GM12873 (cell line): ENCODE measurements around the gene GAGE12G.
"Not testable (repeated sequence)": the region's sequence is repeated elsewhere in the genome, so short reads cannot be mapped to it uniquely, and the experiment has no call there.

Source experiments
- TF ChIP-seq, protein P1 (sequence below): IDR thresholded peaks from 2 replicates; pipeline ENCODE4 v1.5.1; 2012; ENCODE audit warnings: low read depth, mild to moderate bottlenecking, moderate library complexity, low read length, control low read depth; ENCODE audit not compliant: insufficient read depth; ENCODE audit errors: missing control alignments

The GAGE12G gene, protein sequence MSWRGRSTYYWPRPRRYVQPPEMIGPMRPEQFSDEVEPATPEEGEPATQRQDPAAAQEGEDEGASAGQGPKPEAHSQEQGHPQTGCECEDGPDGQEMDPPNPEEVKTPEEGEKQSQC

DNA sequence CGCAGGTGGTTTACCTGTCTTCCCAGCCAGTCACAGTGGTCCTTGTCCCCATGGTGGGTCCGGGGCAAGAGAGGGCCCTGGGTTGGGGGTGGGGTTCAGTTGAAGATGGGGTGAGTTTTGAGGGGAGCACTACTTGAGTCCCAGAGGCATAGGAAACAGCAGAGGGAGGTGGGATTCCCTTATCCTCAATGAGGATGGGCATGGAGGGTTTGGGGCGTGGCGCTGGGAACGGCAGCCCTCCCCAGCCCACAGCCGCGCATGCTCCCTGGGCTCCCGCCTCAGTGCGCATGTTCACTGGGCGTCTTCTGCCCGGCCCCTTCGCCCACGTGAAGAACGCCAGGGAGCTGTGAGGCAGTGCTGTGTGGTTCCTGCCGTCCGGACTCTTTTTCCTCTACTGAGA lies at the start of gene GAGE12G:
Gene GAGE12G, plus strand, starts transcription at position 301 of the 400 bp plus-strand sequence. CDS start 1,155 bp downstream, outside the sequence.
- TF ChIP-seq, protein P1, sequence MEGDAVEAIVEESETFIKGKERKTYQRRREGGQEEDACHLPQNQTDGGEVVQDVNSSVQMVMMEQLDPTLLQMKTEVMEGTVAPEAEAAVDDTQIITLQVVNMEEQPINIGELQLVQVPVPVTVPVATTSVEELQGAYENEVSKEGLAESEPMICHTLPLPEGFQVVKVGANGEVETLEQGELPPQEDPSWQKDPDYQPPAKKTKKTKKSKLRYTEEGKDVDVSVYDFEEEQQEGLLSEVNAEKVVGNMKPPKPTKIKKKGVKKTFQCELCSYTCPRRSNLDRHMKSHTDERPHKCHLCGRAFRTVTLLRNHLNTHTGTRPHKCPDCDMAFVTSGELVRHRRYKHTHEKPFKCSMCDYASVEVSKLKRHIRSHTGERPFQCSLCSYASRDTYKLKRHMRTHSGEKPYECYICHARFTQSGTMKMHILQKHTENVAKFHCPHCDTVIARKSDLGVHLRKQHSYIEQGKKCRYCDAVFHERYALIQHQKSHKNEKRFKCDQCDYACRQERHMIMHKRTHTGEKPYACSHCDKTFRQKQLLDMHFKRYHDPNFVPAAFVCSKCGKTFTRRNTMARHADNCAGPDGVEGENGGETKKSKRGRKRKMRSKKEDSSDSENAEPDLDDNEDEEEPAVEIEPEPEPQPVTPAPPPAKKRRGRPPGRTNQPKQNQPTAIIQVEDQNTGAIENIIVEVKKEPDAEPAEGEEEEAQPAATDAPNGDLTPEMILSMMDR, result not testable (repeated sequence)

DNA sequence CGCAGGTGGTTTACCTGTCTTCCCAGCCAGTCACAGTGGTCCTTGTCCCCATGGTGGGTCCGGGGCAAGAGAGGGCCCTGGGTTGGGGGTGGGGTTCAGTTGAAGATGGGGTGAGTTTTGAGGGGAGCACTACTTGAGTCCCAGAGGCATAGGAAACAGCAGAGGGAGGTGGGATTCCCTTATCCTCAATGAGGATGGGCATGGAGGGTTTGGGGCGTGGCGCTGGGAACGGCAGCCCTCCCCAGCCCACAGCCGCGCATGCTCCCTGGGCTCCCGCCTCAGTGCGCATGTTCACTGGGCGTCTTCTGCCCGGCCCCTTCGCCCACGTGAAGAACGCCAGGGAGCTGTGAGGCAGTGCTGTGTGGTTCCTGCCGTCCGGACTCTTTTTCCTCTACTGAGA lies 38.3 kb upstream of the GAGE12G start, which contains the start of gene GAGE12C:
Gene GAGE12C, plus strand, starts transcription at position 301 of the 400 bp plus-strand sequence. CDS start 1,155 bp downstream, outside the sequence.
- TF ChIP-seq, protein P1, result not testable (repeated sequence)

DNA sequence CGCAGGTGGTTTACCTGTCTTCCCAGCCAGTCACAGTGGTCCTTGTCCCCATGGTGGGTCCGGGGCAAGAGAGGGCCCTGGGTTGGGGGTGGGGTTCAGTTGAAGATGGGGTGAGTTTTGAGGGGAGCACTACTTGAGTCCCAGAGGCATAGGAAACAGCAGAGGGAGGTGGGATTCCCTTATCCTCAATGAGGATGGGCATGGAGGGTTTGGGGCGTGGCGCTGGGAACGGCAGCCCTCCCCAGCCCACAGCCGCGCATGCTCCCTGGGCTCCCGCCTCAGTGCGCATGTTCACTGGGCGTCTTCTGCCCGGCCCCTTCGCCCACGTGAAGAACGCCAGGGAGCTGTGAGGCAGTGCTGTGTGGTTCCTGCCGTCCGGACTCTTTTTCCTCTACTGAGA lies 28.8 kb upstream of the GAGE12G start, which contains the start of gene GAGE12D:
Gene GAGE12D, plus strand, starts transcription at position 301 of the 400 bp plus-strand sequence. CDS start 1,155 bp downstream, outside the sequence.
- TF ChIP-seq, protein P1, result not testable (repeated sequence)

DNA sequence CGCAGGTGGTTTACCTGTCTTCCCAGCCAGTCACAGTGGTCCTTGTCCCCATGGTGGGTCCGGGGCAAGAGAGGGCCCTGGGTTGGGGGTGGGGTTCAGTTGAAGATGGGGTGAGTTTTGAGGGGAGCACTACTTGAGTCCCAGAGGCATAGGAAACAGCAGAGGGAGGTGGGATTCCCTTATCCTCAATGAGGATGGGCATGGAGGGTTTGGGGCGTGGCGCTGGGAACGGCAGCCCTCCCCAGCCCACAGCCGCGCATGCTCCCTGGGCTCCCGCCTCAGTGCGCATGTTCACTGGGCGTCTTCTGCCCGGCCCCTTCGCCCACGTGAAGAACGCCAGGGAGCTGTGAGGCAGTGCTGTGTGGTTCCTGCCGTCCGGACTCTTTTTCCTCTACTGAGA lies 19.2 kb upstream of the GAGE12G start, which contains the start of gene GAGE12E:
Gene GAGE12E, plus strand, starts transcription at position 301 of the 400 bp plus-strand sequence. CDS start 1,155 bp downstream, outside the sequence.
- TF ChIP-seq, protein P1, result not testable (repeated sequence)

DNA sequence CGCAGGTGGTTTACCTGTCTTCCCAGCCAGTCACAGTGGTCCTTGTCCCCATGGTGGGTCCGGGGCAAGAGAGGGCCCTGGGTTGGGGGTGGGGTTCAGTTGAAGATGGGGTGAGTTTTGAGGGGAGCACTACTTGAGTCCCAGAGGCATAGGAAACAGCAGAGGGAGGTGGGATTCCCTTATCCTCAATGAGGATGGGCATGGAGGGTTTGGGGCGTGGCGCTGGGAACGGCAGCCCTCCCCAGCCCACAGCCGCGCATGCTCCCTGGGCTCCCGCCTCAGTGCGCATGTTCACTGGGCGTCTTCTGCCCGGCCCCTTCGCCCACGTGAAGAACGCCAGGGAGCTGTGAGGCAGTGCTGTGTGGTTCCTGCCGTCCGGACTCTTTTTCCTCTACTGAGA lies 9.7 kb upstream of the GAGE12G start, which contains the start of gene GAGE12F:
Gene GAGE12F, plus strand, starts transcription at position 301 of the 400 bp plus-strand sequence. CDS start 1,155 bp downstream, outside the sequence.
- TF ChIP-seq, protein P1, result not testable (repeated sequence)

DNA sequence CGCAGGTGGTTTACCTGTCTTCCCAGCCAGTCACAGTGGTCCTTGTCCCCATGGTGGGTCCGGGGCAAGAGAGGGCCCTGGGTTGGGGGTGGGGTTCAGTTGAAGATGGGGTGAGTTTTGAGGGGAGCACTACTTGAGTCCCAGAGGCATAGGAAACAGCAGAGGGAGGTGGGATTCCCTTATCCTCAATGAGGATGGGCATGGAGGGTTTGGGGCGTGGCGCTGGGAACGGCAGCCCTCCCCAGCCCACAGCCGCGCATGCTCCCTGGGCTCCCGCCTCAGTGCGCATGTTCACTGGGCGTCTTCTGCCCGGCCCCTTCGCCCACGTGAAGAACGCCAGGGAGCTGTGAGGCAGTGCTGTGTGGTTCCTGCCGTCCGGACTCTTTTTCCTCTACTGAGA lies 9.4 kb downstream of the GAGE12G start, which contains the start of gene GAGE12H:
Gene GAGE12H, plus strand, starts transcription at position 301 of the 400 bp plus-strand sequence. CDS start 1,155 bp downstream, outside the sequence.
- TF ChIP-seq, protein P1, result not testable (repeated sequence)

DNA sequence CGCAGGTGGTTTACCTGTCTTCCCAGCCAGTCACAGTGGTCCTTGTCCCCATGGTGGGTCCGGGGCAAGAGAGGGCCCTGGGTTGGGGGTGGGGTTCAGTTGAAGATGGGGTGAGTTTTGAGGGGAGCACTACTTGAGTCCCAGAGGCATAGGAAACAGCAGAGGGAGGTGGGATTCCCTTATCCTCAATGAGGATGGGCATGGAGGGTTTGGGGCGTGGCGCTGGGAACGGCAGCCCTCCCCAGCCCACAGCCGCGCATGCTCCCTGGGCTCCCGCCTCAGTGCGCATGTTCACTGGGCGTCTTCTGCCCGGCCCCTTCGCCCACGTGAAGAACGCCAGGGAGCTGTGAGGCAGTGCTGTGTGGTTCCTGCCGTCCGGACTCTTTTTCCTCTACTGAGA lies 19.0 kb downstream of the GAGE12G start, which contains the start of gene GAGE2A:
Gene GAGE2A, plus strand, starts transcription at position 301 of the 400 bp plus-strand sequence. CDS start 1,155 bp downstream, outside the sequence.
- TF ChIP-seq, protein P1, result not testable (repeated sequence)
